HG03354 (cell line): ENCODE data around the gene CDK19.
"Not testable (repeated sequence)": the region's sequence is repeated elsewhere in the genome, so short reads cannot be mapped to it uniquely, and the experiment has no call there.

Experiments
- ATAC-seq: cut with Tn5 transposase; IDR thresholded peaks from one replicate; pipeline ENCODE4 v1.9.1; 2021; ENCODE audit warnings: mild to moderate bottlenecking; ENCODE audit not compliant: unreplicated experiment, poor library complexity, severe bottlenecking

Gene CDK19

DNA sequence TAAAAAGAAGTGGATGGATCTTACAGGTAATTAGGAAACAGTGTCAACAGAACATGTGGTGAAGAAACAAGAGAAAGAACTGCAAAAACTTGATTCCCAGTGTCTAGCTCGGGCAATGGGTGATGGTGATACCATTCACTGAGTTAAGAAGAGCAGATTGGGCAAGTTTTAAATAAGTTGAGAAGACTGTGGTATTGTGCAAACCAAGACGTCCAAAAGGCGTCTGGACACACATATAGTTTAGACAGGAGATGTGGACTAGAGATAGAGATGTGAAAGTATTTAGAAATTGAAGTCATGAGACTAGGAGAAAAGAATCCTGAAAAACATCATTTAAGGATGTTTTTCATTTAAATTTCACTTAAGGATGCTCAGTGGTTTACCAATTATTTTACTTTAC is 53.9 kb downstream of the CDK19 start:
- ATAC-seq, result no peak

DNA sequence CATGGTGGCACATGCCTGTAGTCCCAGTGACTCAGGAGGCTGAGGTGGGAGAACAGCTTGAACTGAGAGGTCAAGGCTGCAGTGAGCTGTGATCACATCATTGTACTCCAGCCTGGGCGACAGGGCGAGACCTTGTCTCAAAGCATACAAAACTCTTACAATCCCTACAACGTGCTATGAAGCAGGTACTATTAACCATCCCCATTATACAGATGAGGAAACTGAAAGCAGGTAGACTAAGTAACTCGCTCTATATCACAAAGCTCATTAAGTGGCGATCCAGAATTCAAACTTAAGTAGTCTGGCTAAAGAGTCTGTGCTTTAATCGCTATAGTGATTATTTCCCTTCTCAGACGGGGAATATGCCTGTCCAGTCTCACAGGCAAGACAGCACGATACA is 54.7 kb downstream of the CDK19 start:
- ATAC-seq, result no peak

DNA sequence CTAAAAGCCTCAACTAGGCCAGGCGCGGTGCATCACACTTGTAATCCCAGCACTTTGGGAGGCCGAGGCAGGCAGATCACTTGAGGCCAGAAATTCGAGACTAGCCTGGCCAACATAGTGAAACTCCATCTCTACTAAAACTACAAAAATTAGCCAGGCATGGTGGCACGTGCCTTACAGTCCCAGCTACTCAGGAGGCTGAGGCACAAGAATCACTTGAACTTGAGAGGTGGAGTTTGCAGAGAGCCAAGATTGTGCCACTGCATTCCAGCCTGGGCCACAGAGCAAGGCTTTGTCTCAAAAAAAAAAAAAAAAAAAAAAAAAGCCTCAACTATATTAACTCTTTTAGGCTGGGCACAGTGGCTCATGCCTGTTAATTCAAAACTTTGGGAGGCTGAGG is 55.2 kb downstream of the CDK19 start:
- not testable (repeated sequence) for ATAC-seq

DNA sequence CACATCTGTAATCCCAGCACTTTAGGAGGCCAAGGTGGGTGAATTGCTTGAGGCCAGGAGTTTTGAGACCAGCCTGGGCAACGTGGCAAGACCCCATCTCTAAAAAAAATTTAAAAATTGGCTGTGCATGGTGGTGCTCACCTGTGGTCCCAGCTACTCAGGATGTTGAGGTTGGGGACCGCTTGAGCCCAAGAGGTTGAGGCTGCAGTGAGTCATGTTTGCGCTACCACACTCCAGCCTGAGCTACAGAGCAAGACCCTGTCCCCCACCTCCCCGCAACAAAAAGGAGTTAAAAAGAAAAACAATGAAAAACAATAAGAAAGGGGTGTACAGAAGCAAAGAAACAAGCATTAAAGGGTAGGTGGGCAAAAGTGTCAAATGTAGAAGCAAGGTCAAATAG is 57.3 kb downstream of the CDK19 start:
- ATAC-seq, result no peak

DNA sequence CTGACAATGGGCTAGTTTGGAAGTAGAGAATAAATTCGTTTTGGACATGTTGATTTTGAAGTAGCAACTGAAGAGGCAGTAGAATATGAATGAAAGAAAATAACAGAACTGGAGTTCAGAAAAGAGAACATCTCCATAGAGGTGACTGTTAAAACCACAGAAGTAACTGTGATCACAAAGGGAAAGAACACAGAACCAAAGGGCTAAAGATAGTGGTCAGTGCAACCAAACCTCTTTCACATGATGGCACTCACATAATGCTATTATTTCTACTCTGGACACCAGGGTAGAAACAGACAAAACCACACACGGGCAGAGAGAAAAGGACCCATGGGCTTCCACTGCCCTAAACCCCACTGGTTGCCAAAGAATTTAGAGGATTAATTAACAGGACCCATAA is 58.5 kb downstream of the CDK19 start:
- ATAC-seq, result no peak

DNA sequence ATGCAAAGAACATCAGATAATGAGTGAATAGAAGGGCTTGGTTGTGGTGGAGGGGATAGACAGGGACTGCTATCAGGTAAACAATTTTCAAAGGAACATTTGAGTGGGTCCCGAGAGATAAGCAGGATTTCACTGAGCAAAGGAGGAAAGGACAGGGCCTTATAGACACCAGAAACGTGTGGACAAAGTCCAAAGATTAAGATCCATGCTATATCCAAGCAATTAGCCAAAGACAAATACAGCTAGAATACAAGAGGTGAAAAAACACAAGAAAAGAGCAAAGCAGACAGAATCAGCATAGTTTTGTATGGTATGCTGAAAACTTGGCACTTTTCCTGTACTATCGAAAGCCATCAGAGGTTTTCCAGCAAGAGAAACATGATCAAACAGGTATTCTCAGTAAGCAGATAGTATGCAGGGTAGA is 59.8 kb downstream of the CDK19 start:
- no peak for ATAC-seq

DNA sequence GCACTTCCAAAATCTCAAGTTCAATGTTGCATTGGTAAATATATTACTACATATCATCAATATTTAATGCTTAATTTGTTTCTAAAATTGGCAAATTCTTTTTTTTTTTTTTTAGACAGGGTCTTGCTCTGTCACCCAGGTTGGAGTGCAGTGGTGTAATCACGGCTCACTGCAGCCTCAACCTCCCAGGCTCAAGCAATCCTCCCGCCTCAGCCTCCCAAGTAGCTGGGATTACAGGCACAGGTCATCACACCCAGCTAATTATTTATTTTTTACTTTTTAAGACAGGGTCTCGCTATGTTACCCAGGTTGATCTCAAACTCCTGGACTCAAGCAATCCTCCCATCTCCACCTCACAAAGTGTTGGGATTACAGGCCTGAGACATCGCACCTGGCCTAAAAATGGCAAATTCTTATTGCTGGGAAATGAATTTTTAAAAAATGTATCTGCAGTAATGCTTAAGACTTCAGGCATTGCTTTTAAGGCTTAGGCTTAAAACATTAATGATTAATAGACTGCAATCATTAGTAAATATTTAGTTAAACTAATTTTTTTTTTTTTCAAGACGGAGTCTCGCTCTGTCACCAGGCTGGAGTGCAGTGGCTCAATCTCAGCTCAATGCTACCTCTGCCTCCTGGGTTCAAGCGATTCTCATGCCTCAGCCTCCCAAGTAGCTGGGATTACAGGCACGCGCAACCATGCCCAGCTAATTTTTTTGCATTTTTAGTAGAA is 61.2 kb downstream of the CDK19 start:
- not testable (repeated sequence) for ATAC-seq

DNA sequence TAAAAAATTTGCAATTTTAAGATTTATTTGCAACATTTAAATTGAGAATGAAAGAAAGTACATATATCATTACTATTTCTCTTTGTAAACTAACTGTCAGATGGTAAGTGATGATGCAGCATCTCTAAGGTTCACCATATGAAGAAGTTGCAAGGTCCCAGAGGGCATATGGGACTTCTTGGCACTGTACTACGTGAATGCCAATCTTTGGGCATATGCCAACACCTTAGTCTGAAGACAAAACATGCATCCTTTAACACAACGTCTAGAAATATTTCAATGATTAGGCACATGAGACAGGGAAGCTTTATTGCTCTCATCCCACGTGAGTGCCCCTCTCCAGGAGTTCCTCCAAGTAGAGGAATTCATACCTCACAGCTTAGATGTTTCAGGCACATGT is 66.8 kb downstream of the CDK19 start:
- ATAC-seq, result no peak

DNA sequence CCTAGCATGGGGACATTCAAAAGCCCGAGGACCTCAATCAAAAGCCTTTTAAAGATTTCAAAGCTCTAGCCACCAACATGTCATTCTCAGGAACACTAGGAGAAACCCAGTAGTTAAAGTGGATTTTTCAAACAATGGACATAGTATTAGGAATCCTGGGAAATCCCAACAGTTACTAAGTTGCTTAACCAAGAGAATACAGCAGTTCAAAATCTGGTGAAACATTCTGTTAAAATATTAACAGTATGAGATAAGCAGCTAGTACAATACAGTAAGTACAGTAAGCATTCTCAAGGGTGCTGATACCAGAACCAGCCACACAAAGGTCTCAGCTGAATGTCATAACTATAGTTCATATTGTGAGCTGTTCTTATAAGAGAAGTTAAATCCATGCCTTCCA is 68.6 kb downstream of the CDK19 start:
- no peak for ATAC-seq

DNA sequence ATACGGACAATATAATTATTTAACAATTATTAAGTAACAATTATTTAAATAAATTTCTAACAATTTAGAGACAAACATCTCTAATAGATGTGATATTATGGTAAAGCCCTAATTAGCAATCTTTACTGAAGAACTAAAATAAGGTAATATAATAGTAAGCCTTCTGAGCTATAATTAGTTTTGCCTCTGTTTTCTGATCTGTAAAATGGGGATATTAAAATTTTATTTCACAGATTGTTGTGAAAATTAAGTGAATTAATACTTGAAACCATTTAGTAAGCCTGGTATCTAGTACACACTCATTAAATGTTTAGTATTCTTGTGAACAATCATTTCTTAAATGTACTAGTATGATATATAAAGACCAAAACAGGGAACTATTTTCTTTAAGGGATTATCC is 70.3 kb downstream of the CDK19 start:
- no peak for ATAC-seq

DNA sequence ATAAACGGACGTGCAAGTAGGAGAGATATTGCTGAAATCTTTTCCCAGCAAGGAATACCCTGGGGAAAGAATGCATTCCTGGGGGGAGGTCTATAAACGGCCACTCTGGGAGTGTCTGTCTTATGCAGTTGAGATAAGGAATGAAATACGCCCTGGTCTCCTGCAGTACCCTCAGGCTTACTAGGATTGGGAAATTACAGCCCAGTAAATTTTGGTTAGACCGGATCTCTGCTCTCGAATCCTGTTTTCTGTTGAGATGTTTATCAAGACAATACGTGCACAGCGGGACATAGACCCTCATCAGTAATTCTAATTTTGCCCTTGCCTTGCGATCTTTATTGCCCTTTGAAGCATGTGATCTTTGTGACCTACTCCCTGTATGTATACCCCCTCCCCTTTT is 72.7 kb downstream of the CDK19 start:
- ATAC-seq, result not testable (repeated sequence)

DNA sequence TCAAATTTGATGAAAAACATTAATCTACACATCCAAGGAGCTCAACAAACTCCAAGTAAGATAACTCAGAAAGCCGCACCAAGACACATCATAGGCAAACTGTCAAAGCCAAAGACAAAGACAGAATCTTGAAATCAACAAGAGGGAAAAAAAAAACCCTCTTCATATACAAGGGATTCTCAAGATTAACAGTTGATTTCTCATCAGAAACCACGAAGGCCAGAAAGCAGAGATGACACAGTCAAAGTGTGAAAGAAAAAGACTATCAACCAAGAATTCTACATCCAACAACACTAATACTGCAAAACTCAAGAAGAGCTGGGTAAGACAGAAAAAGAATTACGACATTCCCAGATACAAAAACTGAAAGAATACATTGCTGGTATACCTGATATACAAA is 73.8 kb downstream of the CDK19 start:
- no peak for ATAC-seq

DNA sequence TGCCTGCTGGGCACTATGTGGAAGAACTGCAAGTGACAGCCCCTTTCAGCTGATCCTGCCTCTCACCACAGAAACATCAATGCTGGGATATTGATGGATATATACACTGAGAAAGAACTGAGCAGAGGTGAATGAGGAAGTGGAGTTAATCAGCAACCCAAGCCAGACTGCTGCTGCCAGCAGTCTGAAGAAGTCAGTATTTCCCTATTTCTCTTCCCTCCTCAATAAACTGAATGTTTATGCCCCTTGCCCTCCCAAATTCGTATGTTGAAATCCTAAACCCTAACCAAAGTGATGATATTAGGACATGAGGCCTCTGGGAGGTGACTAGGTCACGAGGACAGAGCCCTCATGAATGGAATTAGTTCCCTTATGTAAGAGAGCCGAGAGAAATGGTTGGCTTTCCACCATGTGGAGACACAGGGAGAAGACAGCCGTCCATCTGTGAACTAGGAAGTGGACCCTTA is 76.3 kb downstream of the CDK19 start:
- ATAC-seq, result peak; percentile 88

DNA sequence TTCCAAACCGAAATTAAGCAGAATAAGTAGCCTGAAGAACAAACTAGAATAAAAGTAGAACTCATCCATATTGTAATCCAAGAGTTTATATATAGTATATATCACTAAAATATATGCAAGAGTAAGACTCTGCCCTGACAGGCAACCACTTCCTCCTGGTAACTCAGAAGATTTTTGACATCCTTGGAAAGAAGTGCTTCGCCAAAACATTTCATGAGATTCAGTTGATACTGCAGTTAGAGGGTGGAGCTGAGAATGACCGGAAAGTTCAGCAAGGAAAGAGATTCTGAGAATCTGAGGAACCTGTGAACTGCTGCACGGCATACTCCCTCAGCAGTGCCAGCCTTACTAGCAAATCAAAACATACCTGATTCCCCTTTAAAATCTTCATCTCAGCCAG is 79.6 kb downstream of the CDK19 start:
- ATAC-seq, result no peak

DNA sequence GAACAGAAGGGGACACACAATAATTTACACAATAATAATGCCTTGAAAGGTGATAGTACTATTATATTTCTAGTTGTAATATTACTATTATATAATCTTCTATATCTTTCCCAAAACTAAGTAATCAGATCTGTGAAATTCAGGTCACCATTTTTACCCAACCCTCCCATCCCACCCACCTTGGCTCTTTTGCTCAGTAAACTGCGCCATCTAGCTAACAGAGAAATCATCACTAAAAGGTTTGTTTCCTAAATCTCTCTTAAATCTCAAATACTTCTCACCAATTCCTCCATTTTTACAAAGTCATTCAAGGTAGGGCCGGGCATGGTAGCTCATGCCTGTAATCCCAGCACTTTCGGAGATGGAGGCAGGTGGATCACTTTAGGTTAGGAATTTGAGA is 83.4 kb downstream of the CDK19 start:
- ATAC-seq, result no peak

DNA sequence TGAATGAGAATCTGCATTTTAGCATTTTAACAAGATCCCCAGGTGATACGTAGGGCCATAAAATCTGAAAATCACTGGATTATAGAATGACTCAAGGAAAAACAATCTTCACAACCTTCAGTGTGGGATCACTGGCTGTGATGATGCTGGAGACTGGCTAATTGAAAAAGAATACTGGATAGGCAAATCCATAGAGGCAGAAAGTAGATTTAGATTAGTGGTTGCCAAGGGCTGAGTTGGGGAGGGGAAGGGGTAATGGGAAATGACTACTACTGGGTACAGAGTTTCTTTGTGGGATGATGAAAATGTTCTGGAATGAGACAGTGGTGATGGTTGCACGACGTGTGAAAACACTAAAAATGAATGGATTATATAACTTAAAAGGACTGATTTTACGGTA is 84.1 kb downstream of the CDK19 start:
- no peak for ATAC-seq

DNA sequence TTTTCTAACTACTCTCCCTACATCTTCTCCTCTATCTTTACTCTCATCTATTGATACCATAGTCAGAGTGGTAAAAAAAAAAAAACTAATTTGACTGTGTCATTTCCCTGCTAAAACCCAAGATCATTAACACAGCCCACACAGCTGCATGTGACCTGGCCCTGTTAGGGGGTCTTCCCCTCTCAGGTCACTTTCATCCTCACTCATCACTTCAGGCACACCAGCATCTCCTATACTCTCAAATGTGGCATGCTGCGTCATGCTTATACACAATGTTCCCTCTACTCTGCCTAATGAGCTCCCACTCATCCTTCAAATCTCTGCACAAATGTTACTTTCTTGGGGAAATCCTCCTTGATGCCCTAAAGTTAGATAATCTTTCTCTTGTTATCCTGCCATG is 86.8 kb downstream of the CDK19 start:
- ATAC-seq, result peak; percentile 94

DNA sequence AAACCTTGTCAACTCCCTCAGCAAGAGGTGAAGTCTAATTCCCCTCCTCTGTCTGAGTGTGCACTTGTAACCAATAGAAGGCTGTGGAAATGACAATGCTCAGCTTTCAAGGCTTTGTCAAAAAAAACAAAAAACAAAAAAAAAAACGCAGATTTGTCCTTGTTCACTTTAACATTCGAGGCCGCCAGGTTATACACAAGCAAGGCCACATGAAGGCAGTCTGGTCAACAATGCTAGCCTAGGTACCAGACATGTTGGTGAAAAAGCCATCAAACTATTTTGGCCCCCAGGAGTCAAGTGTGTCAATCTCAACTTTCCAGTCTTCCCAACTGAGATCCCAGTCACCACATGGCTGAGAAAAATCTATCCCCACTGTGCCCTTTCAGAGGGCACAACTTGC is 92.3 kb downstream of the CDK19 start:
- ATAC-seq, result no peak

DNA sequence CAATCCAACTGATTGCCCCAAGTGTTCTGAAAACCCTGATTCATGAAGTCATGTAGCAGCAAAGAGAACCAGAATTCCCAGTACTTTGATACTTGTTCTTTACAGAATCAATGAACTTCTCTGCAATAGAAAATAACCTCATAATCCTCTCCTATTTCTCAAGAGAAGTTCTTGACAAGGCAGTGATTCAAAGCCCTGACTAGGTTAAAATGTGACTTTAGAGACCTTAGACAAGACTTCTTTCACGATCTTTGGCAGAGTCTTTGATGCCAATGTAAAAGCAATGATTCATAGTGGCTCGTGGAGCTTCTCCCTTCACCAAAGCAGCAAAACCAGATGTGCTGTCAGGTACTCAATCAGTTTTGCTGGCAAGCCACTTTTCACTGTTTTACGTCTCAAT is 95.2 kb downstream of the CDK19 start:
- no peak for ATAC-seq

DNA sequence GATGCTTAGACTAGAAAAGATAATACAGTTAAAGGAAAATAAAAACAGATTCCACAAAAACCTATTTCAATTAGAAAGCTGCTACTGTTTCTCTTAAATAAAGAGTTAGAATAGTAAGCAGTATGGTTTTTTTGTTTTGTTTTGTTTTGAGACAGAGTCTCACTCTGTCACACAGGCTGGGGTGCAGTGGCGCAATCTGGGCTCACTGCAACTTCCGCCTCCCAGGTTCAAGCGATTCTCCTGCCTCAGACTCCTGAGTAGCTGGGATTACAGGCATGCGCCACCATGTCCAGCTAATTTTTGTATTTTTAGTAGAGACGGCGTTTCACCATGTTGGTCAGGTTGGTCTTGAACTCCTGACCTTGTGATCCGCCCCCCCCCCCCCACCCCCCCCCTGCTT is 95.7 kb downstream of the CDK19 start:
- not testable (repeated sequence) for ATAC-seq

DNA sequence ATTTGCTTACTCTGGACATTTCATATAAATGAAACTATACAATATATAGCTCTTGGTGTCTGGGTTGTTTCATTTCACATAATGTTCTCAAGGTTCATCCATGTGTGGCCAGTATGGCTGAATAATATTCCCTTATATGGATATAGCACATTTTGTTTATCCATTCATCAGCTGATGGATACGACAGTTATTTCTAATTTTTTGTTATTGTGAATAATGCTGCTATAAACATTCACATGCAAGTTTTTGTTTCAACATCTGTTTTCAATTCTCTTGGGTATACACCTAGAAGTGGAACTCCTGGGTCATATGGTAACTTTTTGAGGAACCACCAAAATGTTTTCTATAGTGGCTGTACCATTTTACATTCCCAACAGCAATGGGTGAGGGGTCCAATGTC is 101.1 kb downstream of the CDK19 start:
- no peak for ATAC-seq

DNA sequence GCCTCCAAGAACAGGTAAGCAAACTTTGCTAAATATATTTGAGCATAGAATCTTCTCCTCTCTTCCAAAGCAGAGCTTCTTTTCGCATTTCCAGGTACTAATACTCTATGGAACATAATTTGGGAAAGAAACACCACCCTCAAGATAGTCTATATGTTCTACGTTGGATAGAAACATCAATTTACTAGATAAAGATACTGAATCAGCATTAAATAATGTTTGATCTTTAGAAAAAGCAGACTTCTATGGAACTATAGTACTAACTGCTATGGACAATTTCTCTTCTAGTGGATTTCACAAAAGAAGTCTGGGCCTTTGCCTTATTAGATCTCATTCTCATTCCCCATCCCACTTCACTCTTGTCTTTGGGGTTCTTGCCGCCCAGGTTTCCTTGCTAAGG is 103.0 kb downstream of the CDK19 start:
- no peak for ATAC-seq
